Duodenal mucosa (tissue), 2 donors: ENCODE data around the gene ATF7.
A peak's percentile ranks its signal among the peaks of the same experiment; 100 is the strongest.

Experiments
- H3K27ac ChIP-seq: one replicate; pipeline ENCODE4 v1.7.0; 2013; ENCODE audit warnings: low read depth, low read length
- H3K27me3 ChIP-seq, 2 donors: one replicate each; pipeline ENCODE4 v1.7.0; 2013; ENCODE audit warnings: low read length in 2 of 2, control low read depth in 1 of 2; ENCODE audit not compliant: insufficient read depth in 2 of 2, control insufficient read depth in 1 of 2
- H3K36me3 ChIP-seq, 2 donors: one replicate each; pipeline ENCODE4 v1.7.0; 2013; ENCODE audit warnings: low read length in 2 of 2, control low read depth in 1 of 2; ENCODE audit not compliant: insufficient read depth in 2 of 2, control insufficient read depth in 1 of 2
- H3K4me1 ChIP-seq, 2 donors: one replicate each; pipeline ENCODE4 v1.7.0; 2013; ENCODE audit warnings: low read length in 2 of 2, control low read depth in 1 of 2; ENCODE audit not compliant: insufficient read depth in 2 of 2, control insufficient read depth in 1 of 2
- H3K4me3 ChIP-seq, 2 donors: one replicate each; pipeline ENCODE4 v1.7.0; 2013; ENCODE audit warnings: low read length in 2 of 2, low read depth in 1 of 2
- H3K9ac ChIP-seq, 2 donors: one replicate each; pipeline ENCODE4 v1.7.0; 2013; ENCODE audit warnings: low read length in 2 of 2, low read depth in 1 of 2
- H3K9me3 ChIP-seq, 2 donors: one replicate each; pipeline ENCODE4 v1.7.0; 2013; ENCODE audit warnings: low read length in 2 of 2, control low read depth in 1 of 2; ENCODE audit not compliant: control insufficient read depth in 1 of 2

Gene ATF7

GRCh38 chr12:53518381-53518780 is 107.8 kb downstream of the ATF7 start:
- Histone ChIP-seq H3K27me3 (no peaks in the 10 kb centered on the region), H3K9ac (no peak overlapping the region), H3K4me3 (no peak overlapping the region), H3K27ac (no peak overlapping the region), H3K9me3 (no peaks in the 10 kb centered on the region), H3K4me1 (no peaks in the 10 kb centered on the region), H3K36me3 (peaks cover 61 to 77% of the 10 kb centered on the region in 2 donors)

- no peaks in the 10 kb centered on the region for H3K9me3 ChIP-seq
- H3K4me3 ChIP-seq: no peak overlapping the region
- H3K9ac ChIP-seq: no peak overlapping the region
- no peaks in the 10 kb centered on the region for H3K4me1 ChIP-seq
- peaks cover 52 to 77% of the 10 kb centered on the region in 2 donors for H3K36me3 ChIP-seq
- H3K27ac ChIP-seq: no peak overlapping the region
- no peaks in the 10 kb centered on the region for H3K27me3 ChIP-seq
Measured at GRCh38 chr12:53516758-53517455, 109.3 kb downstream of the ATF7 start.

- Histone ChIP-seq H3K27me3 (no peaks in the 10 kb centered on the region), H3K4me3 (no peak overlapping the region), H3K36me3 (peaks cover 41 to 78% of the 10 kb centered on the region in 2 donors), H3K27ac (no peak overlapping the region), H3K4me1 (no peaks in the 10 kb centered on the region), H3K9ac (no peak overlapping the region), H3K9me3 (no peaks in the 10 kb centered on the region)
Measured at GRCh38 chr12:53515291-53515680, 110.9 kb downstream of the ATF7 start.

- H3K9me3 ChIP-seq: no peaks in the 10 kb centered on the region
- peaks cover 36 to 80% of the 10 kb centered on the region in 2 donors for H3K36me3 ChIP-seq
- no peak overlapping the region for H3K9ac ChIP-seq
- no peak overlapping the region for H3K4me3 ChIP-seq
- H3K4me1 ChIP-seq: no peaks in the 10 kb centered on the region
- no peaks in the 10 kb centered on the region for H3K27me3 ChIP-seq
- H3K27ac ChIP-seq: no peak overlapping the region
Measured at GRCh38 chr12:53514628-53515290, 111.4 kb downstream of the ATF7 start.

GRCh38 chr12:53513712-53514410 is 112.3 kb downstream of the ATF7 start:
- H3K9ac ChIP-seq: no peak overlapping the region
- H3K27ac ChIP-seq: no peak overlapping the region

GRCh38 chr12:53510181-53510812 is 115.9 kb downstream of the ATF7 start:
- Histone ChIP-seq H3K9ac (no peak overlapping the region), H3K9me3 (no peaks in the 10 kb centered on the region), H3K4me3 (no peak overlapping the region), H3K36me3 (peaks cover 28 to 73% of the 10 kb centered on the region in 2 donors), H3K4me1 (peaks cover 7 to 8% of the 10 kb centered on the region in 2 donors), H3K27ac (no peak overlapping the region), H3K27me3 (no peaks in the 10 kb centered on the region)

More at GRCh38 chr12:53513712-53514410, 112.3 kb downstream of the ATF7 start:
- Histone ChIP-seq H3K9me3 (no peaks in the 10 kb centered on the region), H3K36me3 (peaks cover 32 to 73% of the 10 kb centered on the region in 2 donors), H3K27me3 (no peaks in the 10 kb centered on the region), H3K4me3 (no peak overlapping the region), H3K4me1 (peaks cover under 1 to 1% of the 10 kb centered on the region in 2 donors)

GRCh38 chr12:53508534-53509170 is 117.5 kb downstream of the ATF7 start:
- Histone ChIP-seq H3K9me3 (no peaks in the 10 kb centered on the region), H3K27me3 (no peaks in the 10 kb centered on the region), H3K4me3 (no peak overlapping the region), H3K9ac (peak overlapping the region in 1 of 2 donors; percentile 32), H3K36me3 (peaks cover 15 to 73% of the 10 kb centered on the region in 2 donors), H3K4me1 (peaks cover 7 to 8% of the 10 kb centered on the region in 2 donors), H3K27ac (no peak overlapping the region)

- Histone ChIP-seq H3K9ac (no peak overlapping the region), H3K9me3 (no peaks in the 10 kb centered on the region), H3K36me3 (peaks cover 15 to 64% of the 10 kb centered on the region in 2 donors), H3K27me3 (no peaks in the 10 kb centered on the region), H3K27ac (no peak overlapping the region), H3K4me1 (peaks cover 7 to 8% of the 10 kb centered on the region in 2 donors), H3K4me3 (no peak overlapping the region)
Measured at GRCh38 chr12:53507603-53507885, 118.6 kb downstream of the ATF7 start.

- Histone ChIP-seq H3K4me3 (no peak within 1 kb of the TSS), H3K36me3 (peaks cover 15 to 59% of the 10 kb centered on the region in 2 donors), H3K27me3 (no peaks in the 10 kb centered on the region), H3K9ac (no peak within 1 kb of the TSS), H3K4me1 (peaks cover 10 to 11% of the 10 kb centered on the region in 2 donors), H3K9me3 (no peaks in the 10 kb centered on the region), H3K27ac (no peak within 1 kb of the TSS)
Measured at GRCh38 chr12:53506881-53507602, 119.1 kb downstream of the ATF7 start, which contains the start of gene NPFF. TSS of gene NPFF (minus strand) at chr12:53507484. CDS start at chr12:53507474, 10 bp downstream.
